Caco-2 (cell line): ENCODE results near the gene MARCHF10. TPM values are rescaled to one million over a fixed set of nuclear protein-coding genes. Genes with fewer than 3 reads are reported as not detected.
A peak's percentile ranks its signal among the peaks of the same experiment; 100 is the strongest.

Experiments
- BruUV-seq: library from RNA; stranded (reverse); fragments of 400-500 nt; replicated peaks from 2 replicates; lab custom pipeline; 2021; lab: Mats Ljungman, UMichigan
- CTCF ChIA-PET: fragments of 300-600 bp; sonication (Branson Sonifier 250); formaldehyde crosslinking; loops from one replicate; lab custom pipeline; 2022; ENCODE audit warnings: antibody characterized with exemption; lab: Charles Lee
- POLR2A ChIA-PET: fragments of 300-600 bp; sonication (Branson Sonifier 250); formaldehyde crosslinking; loops from one replicate; lab custom pipeline; 2022; ENCODE audit warnings: antibody characterized with exemption; lab: Charles Lee
- DNase-seq, 2 experiments: peaks; one replicate each; pipeline versions ENCODE4 v3.0.0 to v3.0.0-alpha.2; 2020 to 2022
- H3K27me3 ChIP-seq: replicated peaks from 2 replicates; pipeline ENCODE4 v1.6.0; 2011; ENCODE audit warnings: low read length; ENCODE audit not compliant: control insufficient read depth, insufficient read depth
- H3K36me3 ChIP-seq: 2 replicates; pipeline ENCODE4 v1.5.1; 2011; ENCODE audit warnings: low read length; ENCODE audit not compliant: control insufficient read depth, insufficient read depth
- H3K4me1 ChIP-seq: fragments of 250-450 bp; sonication (Bioruptor Pico); 2 replicates; pipeline ENCODE4 v1.5.1; 2020; ENCODE audit warnings: mild to moderate bottlenecking
- H3K4me3 ChIP-seq: 2 replicates; pipeline ENCODE4 v1.5.1; 2011; ENCODE audit warnings: low read depth, mild to moderate bottlenecking, control low read depth, low read length
- H3K9me3 ChIP-seq: fragments of 250-450 bp; sonication (Bioruptor Pico); 2 replicates; pipeline ENCODE4 v1.5.1; 2020; ENCODE audit warnings: mild to moderate bottlenecking, moderate library complexity
- H3K27ac Mint-ChIP-seq: one replicate; pipeline ENCODE4 v1.8.0; 2022; ENCODE audit warnings: mixed read lengths; ENCODE audit not compliant: unreplicated experiment
- H3K27me3 Mint-ChIP-seq: one replicate; pipeline ENCODE4 v1.8.0; 2022; ENCODE audit warnings: mixed read lengths; ENCODE audit not compliant: insufficient read depth, unreplicated experiment
- H3K36me3 Mint-ChIP-seq: one replicate; pipeline ENCODE4 v1.8.0; 2022; ENCODE audit warnings: mild to moderate bottlenecking, mixed read lengths; ENCODE audit not compliant: insufficient read depth, unreplicated experiment
- H3K4me1 Mint-ChIP-seq: one replicate; pipeline ENCODE4 v1.8.0; 2022; ENCODE audit warnings: low read depth, mixed read lengths; ENCODE audit not compliant: unreplicated experiment
- H3K4me3 Mint-ChIP-seq: one replicate; pipeline ENCODE4 v1.8.0; 2022; ENCODE audit warnings: mild to moderate bottlenecking, moderate library complexity, mixed read lengths; ENCODE audit not compliant: unreplicated experiment
- H3K9me3 Mint-ChIP-seq: one replicate; pipeline ENCODE4 v1.8.0; 2022; ENCODE audit warnings: mixed read lengths; ENCODE audit not compliant: unreplicated experiment
- intact Hi-C: fragments of 100-400 bp; cut with micrococcal nuclease; formaldehyde crosslinking; loops from one replicate; pipeline ENCODE4 v1.10.0; 2022; ENCODE audit not compliant: unreplicated experiment
- total RNA-seq: library from RNA; stranded (reverse); gene quantifications from 2 replicates; pipeline ENCODE4 v1.2.3, GENCODE V29; 2022
- TF ChIP-seq, protein P1 (sequence below), 2 experiments: fragments of 200-600 bp in 1 of 2; IDR thresholded peaks; 1 replicate in 1 of 2; 2 replicates in 1 of 2; pipeline versions ENCODE4 v1.5.1 to v1.8.0; 2011 to 2022; ENCODE audit warnings: antibody characterized with exemption in 1 of 2, control low read depth in 1 of 2, inconsistent platforms in 1 of 2, low read depth in 1 of 2, low read length in 1 of 2, mild to moderate bottlenecking in 1 of 2, moderate library complexity in 1 of 2; ENCODE audit not compliant: insufficient read depth in 1 of 2, severe bottlenecking in 1 of 2, unreplicated experiment in 1 of 2

Gene MARCHF10
- total RNA-seq, 1 experiment from 2014 or later: not detected

GRCh38 chr17:62763891-62764600 is 44.1 kb downstream of the MARCHF10 start:
- ChIA-PET CTCF (no interaction called here), POLR2A (no interaction called here)
- Mint-ChIP-seq H3K4me3 (no peak overlapping the region), H3K27me3 (peaks cover 27% of the 10 kb centered on the region), H3K9me3 (no peaks in the 10 kb centered on the region), H3K36me3 (no peaks in the 10 kb centered on the region), H3K27ac (no peak overlapping the region), H3K4me1 (no peaks in the 10 kb centered on the region)
- no TSS peak for BruUV-seq
- Histone ChIP-seq H3K4me1 (no peaks in the 10 kb centered on the region), H3K27me3 (no peaks in the 10 kb centered on the region; the same call in 1 of the 2 replicates), H3K4me3 (no peak overlapping the region), H3K9me3 (no peaks in the 10 kb centered on the region), H3K36me3 (no peaks in the 10 kb centered on the region)
- TF ChIP-seq, protein P1, sequence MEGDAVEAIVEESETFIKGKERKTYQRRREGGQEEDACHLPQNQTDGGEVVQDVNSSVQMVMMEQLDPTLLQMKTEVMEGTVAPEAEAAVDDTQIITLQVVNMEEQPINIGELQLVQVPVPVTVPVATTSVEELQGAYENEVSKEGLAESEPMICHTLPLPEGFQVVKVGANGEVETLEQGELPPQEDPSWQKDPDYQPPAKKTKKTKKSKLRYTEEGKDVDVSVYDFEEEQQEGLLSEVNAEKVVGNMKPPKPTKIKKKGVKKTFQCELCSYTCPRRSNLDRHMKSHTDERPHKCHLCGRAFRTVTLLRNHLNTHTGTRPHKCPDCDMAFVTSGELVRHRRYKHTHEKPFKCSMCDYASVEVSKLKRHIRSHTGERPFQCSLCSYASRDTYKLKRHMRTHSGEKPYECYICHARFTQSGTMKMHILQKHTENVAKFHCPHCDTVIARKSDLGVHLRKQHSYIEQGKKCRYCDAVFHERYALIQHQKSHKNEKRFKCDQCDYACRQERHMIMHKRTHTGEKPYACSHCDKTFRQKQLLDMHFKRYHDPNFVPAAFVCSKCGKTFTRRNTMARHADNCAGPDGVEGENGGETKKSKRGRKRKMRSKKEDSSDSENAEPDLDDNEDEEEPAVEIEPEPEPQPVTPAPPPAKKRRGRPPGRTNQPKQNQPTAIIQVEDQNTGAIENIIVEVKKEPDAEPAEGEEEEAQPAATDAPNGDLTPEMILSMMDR (IDR thresholded peaks at IDR 0.05; ENCODE audit: insufficient read depth in 1 of 2, low read depth in 1 of 2, low read length in 1 of 2, severe bottlenecking in 1 of 2, unreplicated experiment in 1 of 2): no peak
- no peak for DNase-seq
- intact Hi-C loops: loop anchor here (2.0 kb wide), 1 partner anchor 31 kb away; no protein-coding TSS in a partner anchor

GRCh38 chr17:62761884-62762283 is 46.2 kb downstream of the MARCHF10 start:
- H3K27ac Mint-ChIP-seq: no peak overlapping the region
- Histone ChIP-seq H3K4me1 (no peaks in the 10 kb centered on the region), H3K9me3 (no peaks in the 10 kb centered on the region), H3K27me3 (no peaks in the 10 kb centered on the region; the same call in 1 of the 2 replicates), H3K36me3 (no peaks in the 10 kb centered on the region), H3K4me3 (no peak overlapping the region)
- POLR2A ChIA-PET: no interaction called here
- peaks cover 30% of the 10 kb centered on the region for H3K27me3 Mint-ChIP-seq
- no peaks in the 10 kb centered on the region for H3K4me1 Mint-ChIP-seq
- no peaks in the 10 kb centered on the region for H3K9me3 Mint-ChIP-seq
- peak in 1 of 2 experiments; percentile 50 for DNase-seq
- CTCF ChIA-PET: no interaction called here
- no TSS peak for BruUV-seq
- intact Hi-C loops: no loop called here
- H3K4me3 Mint-ChIP-seq: no peak overlapping the region
- H3K36me3 Mint-ChIP-seq: no peaks in the 10 kb centered on the region
- TF ChIP-seq, protein P1 (IDR thresholded peaks at IDR 0.05; ENCODE audit: insufficient read depth in 1 of 2, low read depth in 1 of 2, low read length in 1 of 2, severe bottlenecking in 1 of 2, unreplicated experiment in 1 of 2): no peak

DNA sequence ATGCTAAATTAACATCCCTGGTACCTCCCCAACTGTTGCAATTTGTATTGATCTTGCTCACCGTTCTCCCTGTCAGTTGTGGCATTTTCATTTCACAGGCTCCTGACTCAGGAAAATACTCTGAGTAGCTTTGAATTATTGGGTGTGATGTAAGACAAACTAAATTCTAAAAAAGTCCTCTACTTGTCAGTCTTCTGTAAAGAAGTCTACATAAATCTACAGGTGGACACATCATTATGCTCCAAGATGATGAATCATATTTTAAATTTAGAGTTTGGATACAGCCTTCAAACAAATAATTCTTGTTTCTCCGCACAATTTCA is 47.2 kb downstream of the MARCHF10 start:
- ChIA-PET CTCF (no interaction called here), POLR2A (no interaction called here)
- Mint-ChIP-seq H3K9me3 (no peaks in the 10 kb centered on the region), H3K36me3 (no peaks in the 10 kb centered on the region), H3K4me3 (no peak overlapping the region), H3K4me1 (no peaks in the 10 kb centered on the region), H3K27ac (no peak overlapping the region), H3K27me3 (peaks cover 26% of the 10 kb centered on the region)
- TF ChIP-seq, protein P1 (IDR thresholded peaks at IDR 0.05; ENCODE audit: insufficient read depth in 1 of 2, low read depth in 1 of 2, low read length in 1 of 2, severe bottlenecking in 1 of 2, unreplicated experiment in 1 of 2): no peak
- Histone ChIP-seq H3K4me3 (no peak overlapping the region), H3K27me3 (no peaks in the 10 kb centered on the region; the same call in 1 of the 2 replicates), H3K4me1 (no peaks in the 10 kb centered on the region), H3K36me3 (no peaks in the 10 kb centered on the region), H3K9me3 (no peaks in the 10 kb centered on the region)
- intact Hi-C loops: no loop called here
- BruUV-seq: no TSS peak
- DNase-seq: no peak
